Mammary epithelial cell (primary cell): ENCODE measurements around the gene NAGS.
"Not testable (repeated sequence)": the region's sequence is repeated elsewhere in the genome, so short reads cannot be mapped to it uniquely, and the experiment has no call there.

ENCODE experiments used
- EZH2 ChIP-seq: IDR thresholded peaks from 2 replicates; pipeline ENCODE4 v1.6.1; 2012; ENCODE audit warnings: low read length, inconsistent platforms, borderline replicate concordance
- TF ChIP-seq, protein P1 (sequence below), 2 donors: IDR thresholded peaks in 1 of 2; conservative IDR thresholded peaks in 1 of 2; 2 replicates each; pipeline ENCODE4 v1.5.1; 2011 to 2012; ENCODE audit warnings: inconsistent platforms in 2 of 2, low read length in 2 of 2, mild to moderate bottlenecking in 2 of 2, control low read depth in 1 of 2, low read depth in 1 of 2; ENCODE audit not compliant: insufficient read depth in 1 of 2; ENCODE audit errors: extremely low read depth in 1 of 2

GRCh38 chr17:44021227-44021626 is 16.8 kb downstream of the NAGS start:
- TF ChIP-seq, protein P1, sequence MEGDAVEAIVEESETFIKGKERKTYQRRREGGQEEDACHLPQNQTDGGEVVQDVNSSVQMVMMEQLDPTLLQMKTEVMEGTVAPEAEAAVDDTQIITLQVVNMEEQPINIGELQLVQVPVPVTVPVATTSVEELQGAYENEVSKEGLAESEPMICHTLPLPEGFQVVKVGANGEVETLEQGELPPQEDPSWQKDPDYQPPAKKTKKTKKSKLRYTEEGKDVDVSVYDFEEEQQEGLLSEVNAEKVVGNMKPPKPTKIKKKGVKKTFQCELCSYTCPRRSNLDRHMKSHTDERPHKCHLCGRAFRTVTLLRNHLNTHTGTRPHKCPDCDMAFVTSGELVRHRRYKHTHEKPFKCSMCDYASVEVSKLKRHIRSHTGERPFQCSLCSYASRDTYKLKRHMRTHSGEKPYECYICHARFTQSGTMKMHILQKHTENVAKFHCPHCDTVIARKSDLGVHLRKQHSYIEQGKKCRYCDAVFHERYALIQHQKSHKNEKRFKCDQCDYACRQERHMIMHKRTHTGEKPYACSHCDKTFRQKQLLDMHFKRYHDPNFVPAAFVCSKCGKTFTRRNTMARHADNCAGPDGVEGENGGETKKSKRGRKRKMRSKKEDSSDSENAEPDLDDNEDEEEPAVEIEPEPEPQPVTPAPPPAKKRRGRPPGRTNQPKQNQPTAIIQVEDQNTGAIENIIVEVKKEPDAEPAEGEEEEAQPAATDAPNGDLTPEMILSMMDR (conservative IDR thresholded peaks at IDR 0.05 in 1 of 2, IDR thresholded peaks at IDR 0.05 in 1 of 2; ENCODE audit: extremely low read depth in 1 of 2, insufficient read depth in 1 of 2, low read depth in 1 of 2, low read length in 2 of 2) = not testable (repeated sequence)
- TF ChIP-seq EZH2 = not testable (repeated sequence)
